Right atrium auricular region (tissue), 2 donors: ENCODE results near the gene CFAP73. TPM values are rescaled to one million over a fixed set of nuclear protein-coding genes. Genes with fewer than 3 reads are reported as not detected.

Experiments used
- DNase-seq: peaks from one replicate; pipeline ENCODE4 v3.0.0-alpha.2; 2019; ENCODE audit warnings: low spot score
- H3K27ac ChIP-seq, 2 donors: fragments of 200-600 bp; sonication (generic); 1 replicate in 1 of 2; 2 replicates in 1 of 2; pipeline ENCODE4 v1.5.1; 2016 to 2019
- H3K27me3 ChIP-seq, 2 donors: fragments of 200-600 bp; sonication (generic); one replicate each; pipeline versions ENCODE4 v1.5.1 to v1.6.0; 2017 to 2019
- H3K36me3 ChIP-seq: fragments of 200-600 bp; sonication (generic); one replicate; pipeline ENCODE4 v1.5.1; 2016
- H3K4me1 ChIP-seq, 2 donors: fragments of 200-600 bp; sonication (generic); one replicate each; pipeline versions ENCODE4 v1.5.1 to v1.6.0; 2017 to 2019
- H3K4me3 ChIP-seq, 2 donors: fragments of 200-600 bp; sonication (generic); 1 replicate in 1 of 2; 2 replicates in 1 of 2; pipeline ENCODE4 v1.5.1; 2017 to 2019; ENCODE audit warnings: mild to moderate bottlenecking in 1 of 2, moderate library complexity in 1 of 2
- H3K9me3 ChIP-seq, 2 donors: fragments of 200-600 bp; sonication (generic); one replicate each; pipeline ENCODE4 v1.5.1; 2019
- CTCF ChIP-seq, 2 donors: fragments of 200-600 bp; sonication (generic); IDR thresholded peaks; one replicate each; pipeline ENCODE4 v1.5.1; 2019; ENCODE audit warnings: antibody characterized with exemption in 2 of 2
- total RNA-seq, 2 donors: library from RNA; depleted of rRNA; stranded (reverse); fragments of >200 nt; gene quantifications; one replicate each; pipeline ENCODE4 v1.1.0, GENCODE V29; 2016

The CFAP73 gene
- total RNA-seq, 2 donors from 2014 or later, result not detected

GRCh38 chr12:113127791-113128199, 21.7 kb upstream of the CFAP73 start:
- no peak overlapping the region for H3K4me3 ChIP-seq
- H3K4me1 ChIP-seq, result no peaks in the 10 kb centered on the region
- peaks cover 0 to 10% of the 10 kb centered on the region in 2 donors for H3K9me3 ChIP-seq
- no peak for TF ChIP-seq CTCF (IDR thresholded peaks at IDR 0.05)
- no peaks in the 10 kb centered on the region for H3K27me3 ChIP-seq
- DNase-seq, result no peak
- H3K27ac ChIP-seq, result no peak overlapping the region
- H3K36me3 ChIP-seq, result no peaks in the 10 kb centered on the region

GRCh38 chr12:113128802-113129663, 20.5 kb upstream of the CFAP73 start:
- H3K27ac ChIP-seq, result no peak overlapping the region
- no peaks in the 10 kb centered on the region for H3K9me3 ChIP-seq
- no peak for TF ChIP-seq CTCF (IDR thresholded peaks at IDR 0.05)
- no peaks in the 10 kb centered on the region for H3K36me3 ChIP-seq
- H3K27me3 ChIP-seq, result no peaks in the 10 kb centered on the region
- no peaks in the 10 kb centered on the region for H3K4me1 ChIP-seq
- no peak for DNase-seq
- H3K4me3 ChIP-seq, result no peak overlapping the region

GRCh38 chr12:113129664-113130456, 19.7 kb upstream of the CFAP73 start:
- Histone ChIP-seq H3K27me3 (no peaks in the 10 kb centered on the region), H3K4me3 (no peak overlapping the region), H3K36me3 (no peaks in the 10 kb centered on the region), H3K9me3 (no peaks in the 10 kb centered on the region), H3K27ac (no peak overlapping the region), H3K4me1 (no peaks in the 10 kb centered on the region)
- TF ChIP-seq CTCF (IDR thresholded peaks at IDR 0.05), result no peak
- DNase-seq, result no peak

- no peak for TF ChIP-seq CTCF (IDR thresholded peaks at IDR 0.05)
- Histone ChIP-seq H3K27me3 (no peaks in the 10 kb centered on the region), H3K9me3 (no peaks in the 10 kb centered on the region), H3K4me3 (no peak overlapping the region), H3K27ac (no peak overlapping the region), H3K4me1 (peaks cover 0 to 5% of the 10 kb centered on the region in 2 donors), H3K36me3 (no peaks in the 10 kb centered on the region)
- no peak for DNase-seq
Observed at GRCh38 chr12:113130457-113131135, 18.9 kb upstream of the CFAP73 start.

DNA sequence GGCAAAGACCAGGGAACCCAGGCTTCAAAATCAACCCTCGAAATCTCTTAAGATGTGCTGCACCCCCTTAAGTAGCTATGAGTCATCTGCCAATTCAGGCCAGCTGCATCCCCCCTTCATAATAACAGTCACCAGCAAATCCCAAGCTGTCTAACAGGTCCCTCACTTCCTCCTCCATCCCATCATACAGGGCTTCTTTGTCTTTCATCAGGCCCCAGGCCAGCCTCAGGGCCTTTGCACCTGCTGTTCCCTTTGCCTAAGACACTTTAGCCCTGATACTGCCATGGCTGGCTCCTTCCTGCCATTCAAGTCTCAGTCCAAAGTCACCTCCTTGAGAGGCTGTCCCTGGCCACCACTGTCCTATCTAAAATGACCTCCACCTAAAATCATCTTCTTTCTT, 18.0 kb upstream of the CFAP73 start:
- DNase-seq, result no peak
- Histone ChIP-seq H3K4me3 (no peak overlapping the region), H3K9me3 (no peaks in the 10 kb centered on the region), H3K27ac (no peak overlapping the region), H3K36me3 (no peaks in the 10 kb centered on the region), H3K27me3 (no peaks in the 10 kb centered on the region), H3K4me1 (peaks cover 0 to 11% of the 10 kb centered on the region in 2 donors)
- TF ChIP-seq CTCF (IDR thresholded peaks at IDR 0.05), result no peak
